HUES64 (cell line): Measurements from ENCODE around the gene ZNF747.
A peak's percentile ranks its signal among the peaks of the same experiment; 100 is the strongest.
"Not testable (repeated sequence)": the region's sequence is repeated elsewhere in the genome, so short reads cannot be mapped to it uniquely, and the experiment has no call there.

Experiments used
- H3K27ac ChIP-seq: 2 replicates; pipeline ENCODE4 v1.7.0; 2013; ENCODE audit warnings: low read depth, low read length, inconsistent platforms
- H3K27me3 ChIP-seq: 2 replicates; pipeline ENCODE4 v1.6.1; 2013; ENCODE audit warnings: mild to moderate bottlenecking, low read length; ENCODE audit not compliant: insufficient read depth
- H3K36me3 ChIP-seq: 2 replicates; pipeline ENCODE4 v1.6.1; 2013; ENCODE audit warnings: mild to moderate bottlenecking, low read length; ENCODE audit not compliant: insufficient read depth
- H3K4me1 ChIP-seq: 2 replicates; pipeline ENCODE4 v1.6.1; 2013; ENCODE audit warnings: mild to moderate bottlenecking, low read length, moderate library complexity; ENCODE audit not compliant: insufficient read depth
- H3K4me3 ChIP-seq: 2 replicates; pipeline ENCODE4 v1.5.1; 2013; ENCODE audit warnings: mild to moderate bottlenecking, low read length, moderate library complexity
- H3K9ac ChIP-seq: 2 replicates; pipeline ENCODE4 v1.6.1; 2013; ENCODE audit warnings: mild to moderate bottlenecking, low read depth, low read length
- H3K9me3 ChIP-seq: 2 replicates; pipeline ENCODE4 v1.6.1; 2013; ENCODE audit warnings: low read depth, low read length; ENCODE audit not compliant: insufficient read depth
- WGBS: fragments of 150-250, 120-280 bp; methylation state at CpG from one replicate; pipeline ENCODE4 v1.1.7; 2013; ENCODE audit warnings: missing lambda C conversion rate; 5-methylcytosine and 5-hydroxymethylcytosine counted together

ZNF747 gene

DNA sequence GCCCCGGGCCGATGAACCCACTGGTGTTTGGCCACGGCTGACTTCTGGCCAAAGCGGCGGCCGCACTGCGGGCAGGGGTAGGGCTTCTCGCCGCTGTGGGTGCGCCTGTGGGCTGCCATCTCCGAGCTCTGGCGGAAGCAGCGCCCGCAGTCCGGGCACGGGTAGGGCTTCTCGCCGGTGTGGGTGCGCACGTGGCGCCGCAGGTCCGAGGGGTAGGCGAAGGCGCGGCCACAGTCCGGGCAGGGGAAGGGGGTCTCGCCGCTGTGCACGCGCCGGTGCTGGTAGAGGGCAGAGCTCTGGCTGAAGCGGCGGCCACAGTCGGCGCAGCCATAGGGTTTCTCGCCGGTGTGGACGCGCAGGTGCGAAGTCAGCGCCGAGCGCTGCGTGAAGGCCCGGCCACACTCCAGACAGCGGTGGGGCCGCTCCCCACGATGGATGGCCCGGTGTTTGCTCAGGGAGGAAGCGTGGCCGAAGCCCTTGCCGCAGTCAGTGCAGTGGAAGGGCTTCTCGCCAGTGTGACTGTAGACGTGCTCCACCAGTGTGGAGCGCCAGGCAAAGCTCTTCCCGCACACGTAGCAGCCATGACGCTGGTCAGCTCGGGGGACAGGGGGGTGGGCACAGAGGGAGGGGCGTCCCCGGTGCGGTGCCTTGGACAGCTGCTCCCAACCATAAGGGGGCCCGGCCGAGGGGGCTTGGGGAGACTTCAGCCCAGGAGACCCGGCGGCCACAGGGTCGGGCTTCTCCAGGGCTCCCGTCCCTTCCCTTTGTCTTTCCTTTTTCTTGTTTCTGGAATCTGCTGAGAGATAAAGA lies 20.9 kb upstream of the ZNF747 start:
- no peaks in the 10 kb centered on the region for H3K9me3 ChIP-seq
- no peaks in the 10 kb centered on the region for H3K4me1 ChIP-seq
- no peak overlapping the region for H3K4me3 ChIP-seq
- no peak overlapping the region for H3K27ac ChIP-seq
- no peak overlapping the region for H3K9ac ChIP-seq
- WGBS: 97% methylated on average over 69 of the region's 69 CpGs
- peaks cover 25% of the 10 kb centered on the region for H3K36me3 ChIP-seq
- no peaks in the 10 kb centered on the region for H3K27me3 ChIP-seq

GRCh38 chr16:30554557-30555314 lies 20.1 kb upstream of the ZNF747 start:
- Histone ChIP-seq H3K9ac (no peak overlapping the region), H3K4me1 (no peaks in the 10 kb centered on the region), H3K9me3 (no peaks in the 10 kb centered on the region), H3K27me3 (no peaks in the 10 kb centered on the region), H3K27ac (no peak overlapping the region), H3K36me3 (peaks cover 25% of the 10 kb centered on the region), H3K4me3 (no peak overlapping the region)
- WGBS: 95% methylated on average over 18 of the region's 18 CpGs

DNA sequence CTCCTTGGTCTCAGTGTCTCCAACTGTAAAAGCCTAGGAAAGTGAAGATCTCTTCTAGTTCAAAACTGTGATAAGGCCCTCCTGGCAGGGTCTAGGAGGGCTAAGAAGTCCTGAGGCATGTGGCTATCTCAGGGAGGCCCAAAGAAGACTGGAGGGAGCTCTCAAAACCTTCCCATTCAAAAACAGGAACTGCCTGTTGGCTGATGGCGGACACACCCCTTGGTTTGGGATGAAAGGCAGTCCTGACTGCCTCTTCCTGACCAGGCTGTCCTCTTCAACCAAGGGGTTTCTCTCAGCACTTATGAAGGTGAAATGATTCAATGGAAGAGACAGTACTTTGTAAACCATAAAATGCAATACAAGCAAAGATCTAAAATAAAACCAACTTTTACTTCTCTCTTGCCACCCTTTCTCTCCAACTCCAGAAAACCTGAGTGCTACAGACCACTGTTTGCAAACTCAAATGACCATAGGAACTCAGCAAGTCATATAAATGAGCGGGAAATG lies 18.8 kb upstream of the ZNF747 start:
- Histone ChIP-seq H3K4me3 (no peak overlapping the region), H3K27me3 (no peaks in the 10 kb centered on the region), H3K4me1 (0 out of 2 replicates have a peak, but pooled peaks cover 5% of the 10 kb centered on the region), H3K9me3 (no peaks in the 10 kb centered on the region), H3K27ac (no peak overlapping the region), H3K9ac (no peak overlapping the region), H3K36me3 (peaks cover 25% of the 10 kb centered on the region)
- 88% methylated on average over 2 of the region's 2 CpGs for WGBS

DNA sequence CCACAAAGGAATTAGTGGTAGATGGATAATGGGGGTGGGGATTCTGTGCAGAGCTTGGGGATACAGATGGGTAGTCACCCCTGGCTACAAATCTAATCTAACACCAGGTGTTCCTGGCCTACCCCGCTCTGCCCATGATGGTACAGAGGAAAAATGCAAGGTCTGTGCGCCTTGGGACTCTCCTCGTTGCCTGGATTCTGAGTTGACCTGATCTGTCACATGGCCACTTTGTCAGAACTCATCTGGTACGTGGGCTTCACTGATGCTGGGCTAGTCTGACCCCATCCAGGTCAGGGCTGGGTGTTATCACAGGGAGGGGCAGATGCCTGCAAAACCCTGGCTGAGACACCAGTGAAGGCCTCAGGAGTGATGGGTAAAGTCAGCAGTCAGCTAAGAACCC lies 18.3 kb upstream of the ZNF747 start:
- Histone ChIP-seq H3K4me1 (0 out of 2 replicates have a peak, but pooled peaks cover 6% of the 10 kb centered on the region), H3K4me3 (no peak overlapping the region), H3K36me3 (peaks cover 25% of the 10 kb centered on the region), H3K9ac (no peak overlapping the region), H3K27me3 (no peaks in the 10 kb centered on the region), H3K9me3 (no peaks in the 10 kb centered on the region), H3K27ac (no peak overlapping the region)
- WGBS: 94% methylated on average over 4 of the region's 4 CpGs

GRCh38 chr16:30551781-30552180 lies 17.1 kb upstream of the ZNF747 start:
- 95% methylated on average over 3 of the region's 3 CpGs for WGBS

DNA sequence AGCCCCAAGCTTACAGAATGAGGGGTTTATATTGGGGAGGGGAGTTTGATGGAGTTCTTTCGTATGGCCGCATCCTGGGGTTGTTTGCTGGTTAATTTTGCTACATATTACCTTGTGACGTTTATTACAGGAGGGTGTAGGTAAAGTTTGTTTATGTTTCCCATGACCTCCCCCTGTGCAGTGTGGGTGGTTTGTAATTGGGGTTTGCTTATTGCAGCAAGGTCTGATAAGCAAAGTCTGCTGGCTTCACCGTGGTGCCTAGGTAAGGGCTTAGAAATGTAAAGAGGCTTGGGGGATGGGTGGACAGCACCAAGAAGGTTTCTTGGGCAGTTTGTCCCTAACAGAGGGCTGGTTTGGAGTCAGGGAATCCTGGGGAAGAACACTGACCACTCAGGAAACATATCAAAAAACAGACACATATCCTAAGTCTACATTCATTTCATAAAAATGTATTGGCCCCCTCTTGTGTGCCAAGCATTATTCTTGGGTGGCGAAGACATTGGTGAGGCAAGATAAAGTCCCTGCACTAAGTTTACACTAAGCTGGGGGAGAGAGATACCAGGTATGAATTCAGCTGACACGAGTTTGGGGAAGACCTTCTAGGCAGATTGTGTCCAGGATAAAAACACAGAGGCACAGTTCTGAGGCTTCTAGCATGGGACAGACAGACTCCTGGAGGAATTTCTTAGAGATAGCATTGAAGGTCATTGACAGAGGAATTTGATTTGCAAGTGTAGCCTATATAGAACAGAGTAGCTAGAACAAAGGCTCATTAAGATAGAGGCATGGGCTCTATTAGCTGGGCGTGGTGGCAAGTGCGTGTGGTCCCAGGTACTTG lies 14.0 kb upstream of the ZNF747 start:
- Histone ChIP-seq H3K27me3 (no peaks in the 10 kb centered on the region), H3K9ac (no peak overlapping the region), H3K4me1 (peaks cover 8% of the 10 kb centered on the region; the same call in 1 of the 2 replicates), H3K9me3 (no peaks in the 10 kb centered on the region), H3K4me3 (no peak overlapping the region), H3K27ac (no peak overlapping the region), H3K36me3 (0 out of 2 replicates have a peak, but pooled peaks cover 7% of the 10 kb centered on the region)
- 73% methylated on average over 8 of the region's 8 CpGs for WGBS

More at GRCh38 chr16:30551781-30552180, 17.1 kb upstream of the ZNF747 start:
- Histone ChIP-seq H3K9ac (no peak overlapping the region), H3K27me3 (no peaks in the 10 kb centered on the region), H3K4me3 (no peak overlapping the region), H3K9me3 (no peaks in the 10 kb centered on the region), H3K36me3 (peaks cover 25% of the 10 kb centered on the region), H3K4me1 (0 out of 2 replicates have a peak, but pooled peaks cover 6% of the 10 kb centered on the region), H3K27ac (no peak overlapping the region)

- no peak overlapping the region for H3K27ac ChIP-seq
- no peaks in the 10 kb centered on the region for H3K27me3 ChIP-seq
- 90% methylated on average over 8 of the region's 8 CpGs for WGBS
- no peaks in the 10 kb centered on the region for H3K36me3 ChIP-seq
- peaks cover 33% of the 10 kb centered on the region for H3K4me1 ChIP-seq
- H3K4me3 ChIP-seq: no peak overlapping the region
- no peaks in the 10 kb centered on the region for H3K9me3 ChIP-seq
- no peak overlapping the region for H3K9ac ChIP-seq
Measured at GRCh38 chr16:30546115-30546514, 11.5 kb upstream of the ZNF747 start.

GRCh38 chr16:30543067-30543466 lies 8.4 kb upstream of the ZNF747 start:
- Histone ChIP-seq H3K27ac (no peak overlapping the region), H3K9me3 (no peaks in the 10 kb centered on the region), H3K9ac (no peak overlapping the region), H3K4me1 (peaks cover 28% of the 10 kb centered on the region), H3K27me3 (no peaks in the 10 kb centered on the region), H3K4me3 (no peak overlapping the region), H3K36me3 (no peaks in the 10 kb centered on the region)
- WGBS: 82% methylated on average over 5 of the region's 5 CpGs

DNA sequence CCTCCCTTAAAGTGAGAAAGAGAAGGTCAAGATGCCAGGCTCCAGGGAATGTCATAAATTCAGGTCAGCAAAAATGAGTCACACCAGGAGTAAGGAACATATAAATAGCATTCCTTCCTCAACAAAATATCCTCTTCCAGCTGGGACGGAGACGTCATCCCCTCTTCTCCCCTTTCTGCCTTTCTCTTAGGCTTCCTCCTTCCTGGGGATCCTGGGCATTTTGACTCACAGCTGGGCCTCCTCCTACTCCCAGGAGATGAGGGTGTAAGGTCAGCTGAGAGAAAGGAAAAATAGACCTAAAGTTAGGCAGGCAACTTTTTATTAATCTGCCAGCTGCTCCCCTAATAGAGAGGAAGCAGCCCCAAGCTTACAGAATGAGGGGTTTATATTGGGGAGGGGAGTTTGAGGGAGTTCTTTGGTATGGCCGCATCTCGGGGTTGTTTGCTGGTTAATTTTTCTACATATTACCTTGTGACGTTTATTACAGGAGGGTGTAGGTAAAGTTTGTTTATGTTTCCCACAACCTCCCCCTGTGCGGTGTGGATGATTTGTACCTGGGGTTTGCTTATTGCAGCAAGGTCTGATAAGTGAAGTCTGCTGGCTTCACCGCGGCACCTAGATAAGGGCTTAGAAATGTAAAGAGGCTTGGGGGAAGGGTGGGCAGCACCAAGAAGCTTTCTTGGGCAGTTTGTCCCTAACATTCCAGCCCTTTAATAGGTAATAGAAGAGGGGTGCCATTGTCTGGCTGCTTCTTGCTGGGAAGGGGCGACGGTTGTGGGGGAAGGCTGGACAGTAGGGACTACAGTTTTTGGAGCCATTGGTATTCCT lies 7.1 kb upstream of the ZNF747 start:
- no peaks in the 10 kb centered on the region for H3K9me3 ChIP-seq
- peak overlapping the region; percentile 20 for H3K4me3 ChIP-seq
- no peaks in the 10 kb centered on the region for H3K36me3 ChIP-seq
- H3K4me1 ChIP-seq: peaks cover 28% of the 10 kb centered on the region
- no peaks in the 10 kb centered on the region for H3K27me3 ChIP-seq
- peak overlapping the region; percentile 3; the same call in 1 of the 2 replicates for H3K9ac ChIP-seq
- WGBS: 14% methylated on average over 7 of the region's 10 CpGs
- peak overlapping the region; percentile 72; the same call in 1 of the 2 replicates for H3K27ac ChIP-seq

GRCh38 chr16:30540916-30541464 lies 6.3 kb upstream of the ZNF747 start:
- H3K4me3 ChIP-seq, H3K9me3 ChIP-seq, H3K36me3 ChIP-seq, H3K27me3 ChIP-seq: not testable (repeated sequence)
- H3K9ac ChIP-seq: 0 out of 2 replicates have a peak overlapping the region, but pooled peaks have one; percentile 3
- H3K4me1 ChIP-seq: peaks cover 34% of the 10 kb centered on the region
- 83% methylated on average over 9 of the region's 9 CpGs for WGBS
- H3K27ac ChIP-seq: peak overlapping the region; percentile 72; the same call in 1 of the 2 replicates
